ENCODE results near the gene SPHK1.

Gene SPHK1

DNA sequence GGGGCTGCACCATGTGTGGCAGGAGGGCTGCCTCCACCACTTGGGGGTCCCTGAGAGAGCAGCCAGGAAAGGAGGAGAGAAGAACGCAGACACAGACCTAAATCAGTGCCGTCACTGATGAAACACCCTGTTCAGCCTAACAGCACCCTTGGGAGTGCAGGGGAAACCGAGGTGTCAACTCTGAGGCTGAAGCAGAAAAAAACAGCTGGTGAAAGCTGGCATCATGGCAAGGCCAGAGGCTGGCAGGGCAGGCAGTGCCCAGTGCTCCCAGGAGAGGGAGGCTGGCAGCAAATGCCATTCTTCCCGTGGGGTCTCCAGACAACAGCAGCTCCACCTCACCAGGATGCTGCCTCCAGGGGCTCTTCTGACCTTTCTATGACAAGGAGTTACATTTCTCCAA lies 23.1 kb downstream of the SPHK1 start:
- DNase-seq (ENCODE audit: low spot score): no peak

DNA sequence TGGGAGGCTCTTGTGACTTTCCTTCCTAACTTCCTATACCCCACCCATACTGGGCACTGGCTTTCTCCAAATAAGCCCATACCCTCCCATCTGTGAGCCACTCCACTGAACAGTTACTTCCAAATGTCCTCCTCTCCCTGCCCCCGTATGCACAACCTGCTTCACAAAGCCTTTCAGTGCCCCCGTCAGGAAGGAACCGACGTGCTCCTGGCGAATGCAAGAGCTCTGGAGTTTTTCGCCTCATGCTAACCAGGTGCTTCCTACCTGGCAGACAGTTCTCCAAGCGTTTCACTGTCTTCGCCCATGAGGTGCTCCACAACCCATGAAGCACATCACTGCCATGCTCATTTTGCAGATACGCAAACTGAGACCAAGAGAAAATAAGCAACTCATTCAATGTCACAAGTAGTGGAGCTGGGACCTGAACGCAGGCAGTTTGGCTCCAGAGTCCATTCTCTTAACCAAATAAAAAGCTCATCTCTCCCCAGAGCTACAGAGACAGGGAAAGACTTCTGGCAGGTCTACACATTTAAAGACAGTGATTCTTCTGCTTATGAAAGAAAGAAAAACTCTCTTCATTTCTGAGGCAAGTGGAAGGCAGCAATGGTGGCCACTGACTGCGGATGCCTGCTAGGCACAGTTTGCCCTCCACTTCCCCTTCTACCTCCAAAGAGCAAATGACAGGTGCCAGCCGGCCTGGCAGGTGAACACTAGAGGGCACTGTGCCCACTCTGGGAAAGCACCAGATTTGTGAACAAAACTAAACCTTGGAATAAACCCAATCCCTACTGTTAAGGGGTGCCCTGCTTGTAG lies 23.8 kb downstream of the SPHK1 start:
- DNase-seq (ENCODE audit: low spot score): no peak

DNA sequence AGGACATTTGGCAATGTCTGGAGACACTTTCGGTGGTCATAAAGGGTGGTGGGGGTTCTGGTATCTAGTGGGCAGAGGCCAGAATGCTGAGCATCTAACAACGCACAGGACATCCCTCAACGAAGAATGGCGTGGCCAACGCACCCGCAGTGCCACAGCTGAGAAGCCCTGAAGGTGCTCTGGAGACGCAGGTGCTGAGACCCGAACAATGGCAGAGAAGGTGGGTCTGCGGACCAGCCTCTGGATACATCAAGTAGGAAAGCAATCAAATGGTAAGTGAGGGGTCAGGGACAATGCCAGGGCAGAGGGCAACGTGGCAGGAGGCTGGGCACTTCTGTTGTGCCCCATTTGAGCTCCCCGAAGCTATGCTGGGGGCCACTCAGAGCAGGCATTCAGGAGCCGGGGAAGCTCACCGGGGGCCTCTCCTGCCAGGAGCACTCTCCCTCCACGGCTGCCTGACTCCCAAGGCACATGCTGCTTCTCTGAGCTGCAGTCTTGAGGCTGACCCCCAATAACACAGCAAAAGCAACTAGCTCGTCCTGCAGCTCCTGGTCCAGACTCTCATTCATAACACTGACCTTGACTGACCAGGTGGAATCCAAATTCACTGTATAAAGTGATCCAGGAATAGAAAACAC lies 26.0 kb downstream of the SPHK1 start:
- DNase-seq (ENCODE audit: low spot score): no peak

DNA sequence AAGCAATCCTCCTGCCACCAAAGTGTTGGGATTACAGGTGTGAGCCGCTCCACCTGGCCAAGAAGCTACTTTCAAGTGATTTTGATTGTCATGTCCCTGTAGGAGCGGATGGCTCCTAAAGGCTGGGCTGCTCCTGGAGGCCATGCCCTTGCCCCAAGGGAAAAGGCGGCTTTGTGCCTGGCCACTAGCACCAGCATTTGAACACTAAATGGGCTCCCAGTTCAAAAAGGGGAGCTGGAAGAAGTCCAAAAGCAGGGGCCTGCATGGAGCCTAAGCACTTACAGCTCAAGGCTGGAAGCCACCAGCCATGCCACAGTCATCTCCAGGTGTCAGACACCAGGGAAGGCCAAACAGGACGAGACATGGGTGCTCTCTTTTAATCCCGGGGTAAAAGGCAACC lies 26.8 kb downstream of the SPHK1 start:
- no peak for DNase-seq (ENCODE audit: low spot score)

DNA sequence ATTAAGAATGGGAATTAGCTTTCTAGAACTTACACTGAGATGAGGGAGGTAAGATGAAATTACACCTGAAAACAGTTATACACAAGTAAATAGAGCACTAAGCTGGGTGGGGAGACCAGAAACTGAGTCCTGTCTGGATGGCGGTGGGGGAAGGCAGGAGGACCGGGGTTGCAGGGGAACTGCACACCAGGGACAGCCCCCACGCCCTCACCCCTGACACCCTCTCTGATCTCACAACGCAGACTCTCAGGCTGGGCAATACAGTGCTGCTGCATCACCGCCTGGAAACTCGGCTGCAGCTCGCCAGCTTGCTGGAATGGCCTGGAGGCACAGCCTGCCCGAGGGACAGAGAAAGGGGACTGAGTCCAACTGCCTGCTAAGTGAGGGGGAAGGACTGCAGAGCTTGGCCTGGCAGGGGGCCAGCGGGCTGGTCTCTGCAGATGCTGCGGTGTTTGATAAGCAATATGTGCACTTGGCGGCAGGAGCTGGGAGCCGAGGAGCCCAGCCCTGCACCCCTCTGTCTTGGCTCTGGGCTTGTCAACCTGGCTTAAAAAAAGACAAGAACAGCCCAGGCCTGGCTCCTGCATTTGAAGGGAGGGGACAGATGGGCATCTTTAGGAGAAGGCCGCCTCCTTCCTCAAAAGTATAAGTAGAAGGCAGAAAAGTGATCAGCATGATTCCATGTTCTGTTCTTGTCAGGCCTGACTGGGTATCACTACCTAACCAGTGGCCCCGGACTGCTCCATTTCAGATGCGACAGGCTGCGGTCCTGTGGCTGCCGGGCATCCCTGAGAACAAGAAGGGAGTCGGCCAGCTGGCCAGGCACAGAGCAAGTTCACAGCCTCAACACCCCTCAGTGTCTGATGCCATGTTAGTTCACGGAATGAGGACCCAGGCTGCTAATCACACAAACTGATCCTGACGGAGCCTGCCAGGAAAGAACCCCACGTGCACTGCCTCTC lies 30.2 kb downstream of the SPHK1 start:
- peak; percentile 47 for DNase-seq (ENCODE audit: low spot score)

DNA sequence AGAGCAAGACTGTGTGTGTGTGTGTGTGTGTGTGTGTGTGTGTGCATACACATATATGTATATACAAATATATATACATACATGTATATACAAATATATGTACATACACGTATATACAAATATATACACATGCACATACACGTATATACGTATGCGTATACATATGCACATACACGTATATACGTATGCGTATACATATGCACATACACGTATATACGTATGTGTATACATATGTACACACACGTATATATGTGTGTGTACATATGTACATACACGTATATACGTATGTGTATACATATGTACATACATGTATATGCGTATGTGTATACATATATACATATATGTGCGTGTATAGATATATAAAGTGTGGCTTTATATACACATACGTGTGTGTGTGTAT lies 31.4 kb downstream of the SPHK1 start:
- DNase-seq (ENCODE audit: low spot score): no peak

DNA sequence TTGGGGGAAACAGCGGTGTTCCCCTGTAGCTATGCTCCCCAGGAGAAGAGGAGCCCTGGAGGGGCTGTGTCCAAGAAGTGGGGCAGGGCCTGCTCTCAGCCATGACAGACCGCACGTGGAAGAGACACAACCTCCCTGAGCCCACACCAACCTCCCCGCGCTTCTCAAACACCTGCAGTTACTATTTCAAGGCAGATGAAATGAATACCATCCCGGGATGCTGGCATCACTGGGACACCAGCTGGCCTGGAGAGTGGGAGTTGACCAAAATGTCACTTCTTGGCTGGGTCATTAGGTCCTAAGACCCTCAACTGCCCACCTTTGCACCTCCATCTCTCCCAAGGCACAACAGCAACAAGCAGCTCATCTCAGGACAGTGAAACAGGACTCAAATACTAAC lies 32.0 kb downstream of the SPHK1 start:
- no peak for DNase-seq (ENCODE audit: low spot score)

DNA sequence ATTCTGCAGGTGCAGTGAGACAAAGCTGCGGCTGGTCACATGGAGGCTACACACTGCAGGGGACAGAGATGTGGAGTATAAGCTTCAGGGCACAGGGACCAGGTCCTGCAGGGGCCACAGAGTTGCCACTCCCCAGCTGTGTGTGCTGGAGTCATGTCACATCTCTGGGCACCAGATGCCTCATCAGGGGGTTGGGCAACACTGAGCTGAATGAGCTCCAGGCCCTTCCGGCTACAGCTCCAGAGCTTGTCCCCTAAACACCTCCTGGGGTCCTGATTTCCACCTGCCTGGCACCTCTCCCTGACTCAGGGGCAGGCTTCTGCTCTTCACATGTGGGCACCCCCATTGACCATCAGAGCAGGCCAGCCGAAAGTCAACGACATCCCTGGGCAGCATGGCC lies 32.5 kb downstream of the SPHK1 start:
- DNase-seq (ENCODE audit: low spot score): no peak

DNA sequence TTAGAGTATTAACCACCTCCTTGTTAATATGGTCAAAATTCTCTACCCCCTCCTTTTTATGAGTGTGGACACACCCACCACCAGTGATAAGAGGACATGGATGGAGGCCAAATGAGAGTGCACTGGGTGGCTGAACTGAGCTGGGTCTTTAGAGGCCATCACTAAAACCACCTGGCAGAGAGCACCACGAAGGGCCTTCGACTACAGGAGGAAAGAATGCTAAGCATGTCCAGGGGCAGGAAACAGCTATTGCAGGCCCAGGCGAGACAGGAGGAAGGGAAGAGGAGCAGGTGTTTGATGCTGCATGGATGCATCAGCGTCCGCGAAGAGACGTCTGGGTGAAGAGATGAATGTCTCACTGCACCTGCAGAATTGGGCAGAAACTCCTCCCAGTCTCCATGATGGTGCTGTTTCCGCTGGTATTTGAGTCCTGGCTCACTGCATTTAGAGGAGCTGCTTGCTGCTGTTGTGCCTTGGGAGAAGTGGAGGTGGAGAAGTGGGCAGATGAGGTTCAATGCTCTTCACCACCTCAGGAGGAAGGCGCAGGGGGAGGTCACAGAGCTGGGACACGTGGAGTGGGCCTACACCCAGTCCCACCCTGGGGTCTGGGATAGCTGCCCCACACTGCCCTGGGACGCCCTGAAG lies 33.2 kb downstream of the SPHK1 start:
- no peak for DNase-seq (ENCODE audit: low spot score)

DNA sequence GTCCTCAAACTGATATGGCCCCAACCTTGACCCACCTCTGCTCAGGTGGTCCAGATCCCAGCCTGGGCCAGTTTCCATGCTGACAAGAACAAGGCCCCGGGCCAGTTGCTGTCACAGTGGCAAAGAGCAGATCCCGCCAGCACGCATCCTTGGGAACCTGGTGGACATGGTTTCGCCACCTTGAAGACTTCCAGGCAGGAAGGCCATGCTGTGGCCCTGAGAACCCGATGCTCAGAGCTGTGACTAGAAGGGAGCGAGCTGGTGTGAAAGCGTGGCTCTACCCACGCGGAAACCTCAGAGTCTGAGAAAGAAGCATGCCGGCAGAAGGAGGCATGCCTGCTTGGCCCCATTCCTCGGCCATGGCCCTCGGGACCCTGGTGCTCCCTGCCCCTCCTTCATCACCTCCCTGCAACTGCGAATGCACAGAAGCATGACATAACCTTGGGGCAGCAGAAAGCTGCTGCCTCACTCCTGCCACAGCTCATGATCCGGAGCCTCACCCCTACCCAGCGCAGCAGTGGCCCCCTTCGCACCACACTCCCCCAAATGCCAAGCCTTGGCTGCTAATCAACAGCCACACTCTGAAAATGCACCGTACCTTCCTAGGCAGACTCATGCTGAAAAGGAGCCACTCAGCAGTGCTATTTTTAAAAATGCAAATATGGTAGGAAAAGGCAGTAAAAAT lies 35.3 kb downstream of the SPHK1 start:
- no peak for DNase-seq (ENCODE audit: low spot score)

DNA sequence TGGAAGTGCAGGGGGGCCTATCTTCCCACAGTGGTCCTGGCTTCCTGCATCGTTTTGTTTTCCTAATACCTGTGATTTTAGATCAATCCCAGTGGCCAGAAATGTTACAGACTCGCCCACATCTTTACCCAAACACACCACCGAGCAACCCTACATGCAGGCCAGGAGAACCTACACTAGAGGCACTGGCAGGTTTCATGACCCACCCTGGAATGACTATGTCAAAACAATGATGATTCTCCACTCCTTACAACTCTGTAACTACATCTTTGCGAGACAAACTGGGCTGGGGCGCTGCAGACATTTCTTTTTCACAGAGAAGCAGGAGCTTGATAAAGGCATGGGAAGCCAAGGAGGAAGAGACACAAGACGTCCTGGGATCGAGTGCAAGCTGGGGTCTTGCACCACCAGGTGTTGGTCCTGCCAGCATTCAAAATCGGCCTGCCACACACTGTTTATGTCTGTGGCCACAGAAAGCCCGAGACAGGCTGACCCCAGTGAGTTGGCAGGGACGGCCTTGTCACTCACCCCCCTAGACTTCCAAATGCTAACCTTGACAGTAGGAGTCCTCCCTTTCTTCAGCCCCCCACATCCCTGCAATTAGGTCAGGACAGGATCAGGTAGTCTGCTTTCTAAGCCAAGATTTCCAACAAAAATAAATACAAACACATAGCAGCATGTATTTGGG lies 36.1 kb downstream of the SPHK1 start:
- DNase-seq (ENCODE audit: low spot score): no peak

DNA sequence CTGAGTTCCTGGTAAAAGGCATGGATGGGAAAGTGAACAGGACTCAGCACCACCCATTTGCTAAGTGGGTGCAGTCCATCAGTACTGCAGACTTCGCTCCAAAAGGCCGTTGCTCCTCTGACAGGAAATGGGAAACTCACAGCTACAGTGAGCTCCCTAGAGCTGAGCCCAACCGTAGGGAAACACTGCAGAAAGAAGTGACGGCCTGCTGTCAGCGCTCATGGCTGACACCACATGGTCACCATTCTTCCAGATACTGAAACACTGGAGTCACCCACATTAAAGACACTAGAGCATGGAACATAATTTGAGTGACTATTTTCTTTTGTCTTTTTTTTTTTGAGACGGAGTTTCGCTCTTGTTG lies 36.6 kb downstream of the SPHK1 start:
- no peak for DNase-seq (ENCODE audit: low spot score)

DNA sequence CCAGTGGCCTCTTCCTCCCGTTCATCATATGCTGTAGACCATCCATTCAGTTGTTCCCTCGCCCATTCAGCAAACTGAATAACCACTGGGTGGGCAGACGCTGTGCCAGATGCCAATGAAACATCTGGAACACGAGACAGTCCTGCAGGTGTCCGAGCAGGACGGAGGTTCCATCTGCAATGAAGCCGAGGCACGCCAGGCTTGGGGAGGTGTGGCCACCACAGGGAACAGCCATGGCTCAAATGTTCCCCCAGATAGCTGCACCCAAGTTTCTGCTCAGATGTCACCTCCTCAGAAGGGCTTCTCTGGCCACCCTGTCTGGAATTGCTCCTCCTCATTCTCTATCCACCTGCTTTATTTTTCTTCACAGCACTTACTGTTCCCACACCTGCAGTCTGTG lies 38.0 kb downstream of the SPHK1 start:
- DNase-seq (ENCODE audit: low spot score): no peak

DNA sequence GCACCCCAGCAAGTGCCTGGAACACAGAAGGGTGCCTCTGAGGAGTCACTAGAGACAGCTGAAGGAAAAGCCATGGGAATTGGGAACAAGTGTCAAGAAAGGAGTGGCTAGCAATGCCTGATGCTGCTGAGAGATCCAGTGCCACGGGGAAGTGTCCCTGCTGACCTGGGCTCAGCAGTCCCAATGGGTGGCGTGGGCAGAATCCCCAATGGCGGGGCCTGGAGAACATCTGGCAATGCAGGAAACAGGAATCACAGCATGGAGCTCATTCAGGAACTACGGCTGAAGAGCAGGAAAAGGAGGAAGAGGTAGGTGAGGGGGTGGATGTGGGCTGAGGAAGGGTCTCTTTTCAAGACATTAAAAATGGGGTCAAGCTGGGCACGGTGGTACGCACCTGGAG lies 38.5 kb downstream of the SPHK1 start:
- no peak for DNase-seq (ENCODE audit: low spot score)

DNA sequence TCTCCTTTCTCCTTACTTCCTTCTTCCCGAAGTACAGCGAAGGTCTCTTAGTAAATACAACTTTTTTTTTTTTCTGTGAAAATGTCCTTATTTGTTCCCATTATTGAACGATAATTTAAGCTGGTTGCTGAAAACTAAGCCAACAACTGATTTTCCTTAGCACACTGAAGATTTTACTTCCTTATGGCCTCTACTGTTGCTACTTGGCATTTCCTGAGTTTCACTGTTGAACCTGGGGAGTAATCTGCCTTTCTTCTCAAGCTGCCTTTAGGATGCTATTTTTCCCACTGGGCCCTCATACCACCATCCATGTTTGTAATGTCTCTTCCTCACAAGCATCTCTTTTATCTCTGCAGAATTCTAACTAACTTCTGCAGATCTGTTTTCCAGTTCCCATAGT lies 42.4 kb downstream of the SPHK1 start:
- no peak for DNase-seq (ENCODE audit: low spot score)

DNA sequence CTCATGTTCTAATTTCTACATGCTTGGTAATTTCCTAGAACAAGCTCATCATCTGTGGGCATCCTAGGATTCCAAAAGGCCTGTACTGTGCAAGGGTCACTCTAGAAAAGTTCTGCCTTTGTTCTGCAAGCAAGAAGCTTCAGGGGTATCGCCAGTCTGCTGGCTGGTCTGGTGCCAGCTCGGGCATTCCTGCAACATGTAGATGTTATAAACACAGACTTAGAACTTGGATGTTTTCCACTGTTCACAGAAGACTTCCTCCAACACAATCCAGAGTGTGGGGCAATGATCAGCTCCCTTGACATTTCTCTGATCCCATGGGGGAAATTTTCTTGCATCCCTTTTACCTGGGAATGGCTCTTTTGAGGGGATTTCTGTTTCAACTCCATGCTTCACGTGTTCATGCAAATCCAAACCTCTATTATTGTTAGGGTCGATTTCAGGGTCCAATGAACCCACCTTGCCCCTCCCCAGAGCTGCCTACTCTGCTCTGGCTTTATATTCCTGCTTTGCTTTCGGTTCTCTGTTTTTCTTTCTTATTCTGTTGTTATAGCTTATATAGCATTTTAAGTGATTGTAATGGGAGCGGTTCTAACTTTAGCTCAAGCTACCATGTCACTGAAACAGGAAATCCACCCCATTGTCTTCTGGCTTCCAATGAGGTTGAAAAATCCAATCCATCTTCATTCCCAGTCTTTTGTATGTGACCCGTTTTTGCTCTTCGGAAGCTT lies 43.3 kb downstream of the SPHK1 start:
- no peak for DNase-seq (ENCODE audit: low spot score)

DNA sequence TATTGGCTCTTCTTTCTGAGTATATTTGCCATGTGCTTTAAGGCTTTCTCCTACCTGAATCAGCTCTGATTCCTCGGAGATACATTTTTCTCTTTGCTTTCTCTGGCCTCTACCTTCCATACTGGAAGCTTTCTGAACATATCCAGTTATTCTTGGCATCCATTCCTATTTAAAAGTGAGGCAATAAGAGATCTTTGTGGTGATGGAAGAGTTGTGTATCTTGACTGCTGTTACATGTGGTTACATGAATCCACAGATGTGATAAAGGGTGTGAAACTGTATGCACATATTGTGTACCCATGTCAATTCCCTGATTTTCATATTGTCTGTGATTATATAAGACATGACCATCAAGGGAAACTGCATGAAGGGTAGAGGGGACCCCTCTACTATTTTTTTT lies 44.1 kb downstream of the SPHK1 start:
- DNase-seq (ENCODE audit: low spot score): no peak

DNA sequence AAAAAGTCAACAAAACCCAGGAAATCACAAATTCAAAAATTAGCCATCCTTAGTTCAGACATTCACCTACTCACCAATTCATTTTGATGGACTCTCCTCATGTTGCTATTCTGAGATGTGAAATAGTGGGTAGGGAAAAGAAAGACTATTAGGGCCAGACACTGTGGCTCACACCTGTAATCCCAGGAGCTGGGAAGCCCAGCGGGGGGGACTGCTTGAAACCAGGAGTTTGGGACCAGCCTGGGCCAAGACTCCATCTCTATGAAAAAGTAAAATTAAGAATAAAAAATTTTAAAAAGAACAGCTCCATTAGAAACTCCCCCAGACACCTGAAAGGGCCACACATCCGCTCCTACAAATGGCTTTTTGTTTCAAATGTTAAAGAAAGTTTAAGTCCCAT lies 47.1 kb downstream of the SPHK1 start:
- no peak for DNase-seq (ENCODE audit: low spot score)

DNA sequence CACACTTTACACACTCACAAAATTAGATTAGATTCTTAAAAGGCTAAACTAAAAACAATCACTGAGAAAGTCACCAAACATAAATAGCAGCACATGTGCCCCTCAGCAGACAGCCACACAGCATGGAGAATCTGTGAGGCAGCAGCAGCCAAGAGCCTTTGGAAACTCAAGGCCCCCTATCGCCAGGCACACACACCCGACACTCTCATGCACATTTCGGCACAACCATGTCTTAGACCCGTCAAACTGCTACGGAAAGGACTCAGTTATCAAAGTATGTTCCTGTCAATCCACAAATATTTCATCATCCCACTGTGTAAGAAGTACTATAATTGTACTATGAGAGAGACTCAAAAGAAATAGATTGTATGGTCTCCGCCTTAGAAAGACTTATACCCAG lies 47.6 kb downstream of the SPHK1 start:
- no peak for DNase-seq (ENCODE audit: low spot score)

DNA sequence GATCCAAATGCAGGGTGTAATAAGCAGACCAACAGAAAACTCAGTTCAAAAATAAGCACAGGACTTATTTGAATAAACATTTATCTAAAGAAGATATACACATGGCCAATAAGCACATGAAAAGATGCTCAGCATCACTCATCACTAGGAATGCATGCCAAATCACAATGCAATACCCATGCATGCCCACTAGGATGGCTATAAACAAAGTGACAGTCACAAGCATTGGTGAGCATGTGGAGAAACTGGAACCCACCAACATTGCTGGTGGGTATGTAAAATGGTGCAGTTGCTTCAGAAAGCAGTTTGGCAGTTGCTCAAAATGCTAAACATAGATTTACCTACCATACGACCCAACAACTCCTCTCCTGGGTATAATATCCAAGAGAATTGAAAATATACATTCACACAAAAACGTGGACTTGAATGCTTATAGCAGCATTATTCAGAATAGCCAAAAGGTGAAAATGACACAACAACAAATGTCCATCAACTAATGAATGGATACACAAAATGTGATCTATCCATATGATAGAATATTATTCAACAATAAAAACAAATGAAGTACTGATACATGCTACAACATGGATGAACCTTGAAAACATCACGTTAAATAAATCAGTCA lies 48.4 kb downstream of the SPHK1 start:
- no peak for DNase-seq (ENCODE audit: low spot score)

All from putamen (tissue), 1 donor.